ENCODE measurements around the gene PTPRH.

GRCh38 chr19:55173186-55173713, 36.1 kb downstream of the PTPRH start:
- TF ChIP-seq CTCF (IDR thresholded peaks at IDR 0.05 in 4 of 5, conservative IDR thresholded peaks at IDR 0.05 in 1 of 5) (no peak), POLR2A (IDR thresholded peaks at IDR 0.05) (no peak)

Measured in gastrocnemius medialis (tissue), 4 donors.